GM13977 (cell line): ENCODE results near the gene AP2B1.
A peak's percentile ranks its signal among the peaks of the same experiment; 100 is the strongest.

Experiments
- DNase-seq: peaks from one replicate; pipeline ENCODE4 v3.0.0; 2012; ENCODE audit warnings: low spot score
- in situ Hi-C: fragments of 300-500 bp; cut with MboI; formaldehyde crosslinking; loops from one replicate; pipeline ENCODE4 v1.12.0; 2022; ENCODE audit warnings: low sequenced_read_pairs, low pct_unique_long_range_greater_than_20kb, mixed read lengths, inconsistent platforms; ENCODE audit not compliant: unreplicated experiment
- TF ChIP-seq, protein P1 (sequence below): IDR thresholded peaks from 2 replicates; pipeline ENCODE4 v1.5.1; 2012; ENCODE audit warnings: mild to moderate bottlenecking, control low read depth; ENCODE audit not compliant: insufficient read depth; ENCODE audit errors: extremely low read depth, missing control alignments

The AP2B1 gene

DNA sequence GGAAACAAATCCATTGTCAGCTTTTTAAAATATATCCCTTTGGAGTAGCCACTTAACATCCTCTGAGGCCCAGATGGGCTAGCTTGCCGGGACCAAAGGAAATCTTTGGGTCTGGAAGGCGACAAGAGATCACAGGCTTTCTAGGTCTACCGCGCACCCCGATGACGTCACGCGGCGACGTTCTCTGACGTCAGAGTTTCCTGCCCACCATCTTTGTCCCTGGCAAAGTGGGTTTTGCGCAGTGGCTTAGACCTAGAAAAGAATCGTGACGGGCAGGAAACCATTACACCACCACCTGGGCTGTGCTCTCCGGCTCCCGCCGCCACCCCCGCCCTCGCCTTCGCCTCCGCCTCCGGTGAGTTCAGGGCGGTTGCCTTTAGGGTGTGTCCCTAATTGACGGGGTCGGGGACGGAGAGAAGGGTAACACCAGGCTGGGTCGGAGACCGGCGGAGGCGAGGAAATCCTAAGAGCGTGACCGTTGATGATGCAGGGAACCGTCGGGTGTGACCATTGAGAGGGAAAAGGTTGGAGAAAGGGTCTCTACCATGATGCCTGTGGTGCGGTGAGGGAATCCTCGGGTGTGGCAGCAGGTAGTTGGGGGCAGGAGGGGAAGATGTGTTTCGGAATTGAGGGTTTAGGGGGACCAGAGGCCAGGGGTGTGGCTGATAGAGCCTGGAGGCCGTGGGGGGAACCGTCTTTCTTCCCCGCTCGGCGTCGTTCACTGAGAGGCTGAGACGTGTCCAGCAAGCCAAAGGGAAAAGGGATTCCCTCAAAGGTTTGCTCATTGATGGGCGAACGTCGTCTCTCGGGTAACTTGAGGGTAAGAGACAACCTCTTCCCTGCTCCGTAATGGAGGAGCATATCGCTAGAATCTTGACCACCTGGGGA, at the start of gene AP2B1:
Gene AP2B1 (plus strand): TSS at position 249 of the 888 bp plus-strand sequence. CDS start 6,709 bp downstream, outside the sequence.
- peak; percentile 89 for DNase-seq
- TF ChIP-seq, protein P1, sequence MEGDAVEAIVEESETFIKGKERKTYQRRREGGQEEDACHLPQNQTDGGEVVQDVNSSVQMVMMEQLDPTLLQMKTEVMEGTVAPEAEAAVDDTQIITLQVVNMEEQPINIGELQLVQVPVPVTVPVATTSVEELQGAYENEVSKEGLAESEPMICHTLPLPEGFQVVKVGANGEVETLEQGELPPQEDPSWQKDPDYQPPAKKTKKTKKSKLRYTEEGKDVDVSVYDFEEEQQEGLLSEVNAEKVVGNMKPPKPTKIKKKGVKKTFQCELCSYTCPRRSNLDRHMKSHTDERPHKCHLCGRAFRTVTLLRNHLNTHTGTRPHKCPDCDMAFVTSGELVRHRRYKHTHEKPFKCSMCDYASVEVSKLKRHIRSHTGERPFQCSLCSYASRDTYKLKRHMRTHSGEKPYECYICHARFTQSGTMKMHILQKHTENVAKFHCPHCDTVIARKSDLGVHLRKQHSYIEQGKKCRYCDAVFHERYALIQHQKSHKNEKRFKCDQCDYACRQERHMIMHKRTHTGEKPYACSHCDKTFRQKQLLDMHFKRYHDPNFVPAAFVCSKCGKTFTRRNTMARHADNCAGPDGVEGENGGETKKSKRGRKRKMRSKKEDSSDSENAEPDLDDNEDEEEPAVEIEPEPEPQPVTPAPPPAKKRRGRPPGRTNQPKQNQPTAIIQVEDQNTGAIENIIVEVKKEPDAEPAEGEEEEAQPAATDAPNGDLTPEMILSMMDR: no peak
- in situ Hi-C loops: no loop called here

DNA sequence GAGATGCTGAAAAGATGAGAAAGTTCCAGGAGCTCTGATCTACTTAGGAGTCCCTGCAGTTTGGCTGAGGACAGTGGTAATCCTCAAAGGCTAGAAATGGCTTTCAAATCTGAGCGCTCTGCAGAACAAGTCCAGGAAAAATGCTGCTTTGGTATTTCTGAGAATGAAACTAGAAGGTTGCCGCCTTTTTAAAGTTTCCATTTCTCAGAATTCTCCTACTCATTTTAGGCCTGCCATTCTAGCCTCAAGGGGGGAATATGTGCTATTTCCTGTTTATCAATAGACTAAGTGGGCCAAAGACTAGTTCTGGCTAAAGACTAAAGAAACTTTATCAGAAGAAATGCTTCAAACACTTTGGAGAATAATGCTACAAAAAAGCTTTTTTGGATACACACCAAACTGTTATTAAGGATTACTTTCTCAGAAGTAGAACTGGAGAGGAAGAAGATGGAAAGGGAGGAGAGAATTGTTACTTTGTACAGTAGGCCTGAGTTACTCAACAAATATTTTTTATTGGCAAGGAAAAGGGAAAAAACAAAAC, 49.5 kb upstream of the AP2B1 start, which contains the start of gene SLFN12L:
Gene SLFN12L (minus strand): TSS at position 78 of the 541 bp plus-strand sequence. CDS start 15,314 bp downstream, outside the sequence.
- TF ChIP-seq, protein P1: no peak
- in situ Hi-C loops: loop anchor here (10.0 to 25.0 kb wide), 2 partner anchors 223 to 375 kb away; no protein-coding TSS in a partner anchor
- no peak for DNase-seq

DNA sequence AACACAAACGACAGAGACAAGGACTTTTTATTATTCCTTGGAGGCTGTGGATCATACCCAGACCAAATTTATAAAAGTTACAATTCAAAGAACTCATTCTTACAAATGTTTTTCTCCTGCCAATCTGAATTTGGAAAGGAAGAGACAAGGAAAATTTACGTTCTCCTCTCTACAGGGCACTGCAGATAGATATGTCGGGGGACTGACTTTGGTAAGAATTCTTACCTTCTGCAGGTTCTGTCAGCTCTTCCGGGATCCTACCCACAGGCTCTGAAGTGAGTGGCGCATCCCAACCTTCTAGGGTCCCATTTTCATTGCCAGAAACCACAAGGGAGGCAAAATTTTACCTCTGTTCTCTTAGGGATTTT, 47.5 kb upstream of the AP2B1 start:
- DNase-seq: no peak
- TF ChIP-seq, protein P1: no peak
- in situ Hi-C loops: loop anchor here (10.0 to 25.0 kb wide), 2 partner anchors 225 to 377 kb away; no protein-coding TSS in a partner anchor

DNA sequence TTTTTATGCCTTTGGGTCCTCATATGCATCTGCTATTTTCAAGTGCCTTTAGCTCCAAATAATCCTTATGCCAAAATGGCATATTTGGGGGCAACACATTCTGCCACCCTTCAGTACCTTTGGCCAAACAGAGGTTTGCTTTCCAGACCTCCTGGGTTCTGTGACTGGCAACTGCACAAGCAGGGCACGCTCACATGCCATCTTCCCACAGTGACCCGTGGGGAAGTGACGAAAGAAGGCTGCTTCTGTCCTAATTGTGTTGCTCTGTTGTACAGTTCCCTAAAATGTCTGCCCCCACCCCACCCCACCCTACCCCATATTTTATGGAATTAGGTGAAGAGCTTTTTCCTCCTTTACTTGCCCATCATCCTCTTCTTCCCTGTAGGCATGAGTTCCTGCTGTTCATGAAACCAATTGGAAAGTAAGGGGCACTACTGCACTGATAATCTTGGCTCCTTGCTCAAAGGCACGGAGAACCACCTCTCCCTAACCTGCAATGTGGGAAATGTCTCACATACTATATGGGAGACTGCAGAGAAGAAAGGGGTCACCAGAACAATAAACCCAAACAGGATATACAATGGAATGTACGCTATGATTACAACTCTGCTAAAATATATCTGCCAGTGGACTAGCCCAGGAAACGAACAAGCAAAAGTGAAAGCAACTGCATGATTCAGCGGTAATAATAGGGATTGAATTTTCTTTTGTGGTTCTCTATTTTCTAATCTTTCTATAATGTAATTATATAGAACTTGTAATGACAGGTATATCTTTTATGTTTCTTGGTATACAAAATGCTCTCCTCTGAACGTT, 46.3 kb upstream of the AP2B1 start:
- no peak for DNase-seq
- in situ Hi-C loops: loop anchor here (25.0 kb wide), 1 partner anchor 378 kb away; no protein-coding TSS in a partner anchor
- TF ChIP-seq, protein P1: no peak

DNA sequence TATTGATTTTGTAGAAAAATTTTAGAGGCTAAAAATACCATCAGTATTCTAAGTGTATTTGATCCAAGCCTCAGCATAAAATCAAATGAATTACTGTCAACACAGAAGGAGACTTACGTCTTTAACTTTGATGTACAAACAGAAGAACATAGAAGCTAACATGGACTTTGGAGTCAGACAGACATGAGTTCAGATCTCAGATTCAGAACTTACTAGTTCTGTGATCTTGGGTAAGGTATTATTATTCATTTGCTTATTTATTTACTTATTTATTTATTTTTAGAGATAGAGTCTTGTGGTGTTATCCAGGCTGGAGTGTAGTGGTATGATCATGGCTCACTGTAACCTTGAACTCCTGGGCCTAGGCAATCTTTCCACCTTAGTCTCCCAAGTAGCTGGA, 45.7 kb upstream of the AP2B1 start:
- no peak for DNase-seq
- TF ChIP-seq, protein P1: no peak
- in situ Hi-C loops: loop anchor here (25.0 kb wide), 1 partner anchor 379 kb away; no protein-coding TSS in a partner anchor

DNA sequence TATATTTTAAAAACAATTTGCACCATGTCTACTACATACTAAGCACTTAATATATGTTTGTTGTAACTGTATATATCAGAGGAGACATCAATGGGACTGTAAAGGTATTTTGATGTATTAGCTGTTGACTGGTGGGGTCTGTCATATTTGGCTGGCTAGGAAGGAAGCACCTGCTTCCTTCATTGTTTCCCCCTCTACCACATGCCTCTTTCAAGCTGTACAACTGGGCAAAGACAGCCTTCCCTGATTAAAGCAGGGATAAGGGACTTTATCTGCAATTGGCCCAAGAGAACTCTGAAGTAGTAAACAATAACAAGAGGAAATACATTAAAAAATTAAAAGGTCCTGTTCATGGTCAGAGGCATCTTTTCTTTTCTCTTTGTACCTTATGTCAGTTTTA, 44.1 kb upstream of the AP2B1 start:
- in situ Hi-C loops: loop anchor here (25.0 kb wide), 1 partner anchor 381 kb away; no protein-coding TSS in a partner anchor

More for the DNA sequence above, 44.1 kb upstream of the AP2B1 start:
- TF ChIP-seq, protein P1: no peak
- DNase-seq: no peak
